GM21447 (cell line): ENCODE data around the gene SLC16A2.
"Not testable (repeated sequence)": the region's sequence is repeated elsewhere in the genome, so short reads cannot be mapped to it uniquely, and the experiment has no call there.

ENCODE experiments used
- ATAC-seq: cut with Tn5 transposase; IDR thresholded peaks from one replicate; pipeline ENCODE4 v1.9.1; 2021; ENCODE audit not compliant: unreplicated experiment

The SLC16A2 gene

DNA sequence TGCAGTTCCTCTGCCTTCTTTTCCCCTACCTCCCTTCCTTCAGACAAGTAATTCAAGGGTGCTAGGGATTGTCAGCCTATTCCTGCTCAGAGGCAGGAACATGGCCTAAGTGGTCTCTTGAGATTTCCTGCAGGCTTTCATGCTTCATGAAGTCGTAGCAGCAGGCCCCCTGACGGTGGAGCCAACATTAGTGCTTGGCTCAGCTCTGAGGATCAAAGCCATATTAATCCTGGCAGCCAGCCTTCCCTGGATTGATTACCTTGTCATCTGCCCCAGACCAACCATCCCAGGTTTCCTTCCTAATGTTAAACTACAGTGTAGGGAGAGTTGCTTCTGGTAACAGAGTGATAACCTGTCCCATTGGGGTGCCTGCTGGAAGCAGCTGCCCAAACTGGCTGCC lies 84.1 kb downstream of the SLC16A2 start:
- ATAC-seq: no peak

DNA sequence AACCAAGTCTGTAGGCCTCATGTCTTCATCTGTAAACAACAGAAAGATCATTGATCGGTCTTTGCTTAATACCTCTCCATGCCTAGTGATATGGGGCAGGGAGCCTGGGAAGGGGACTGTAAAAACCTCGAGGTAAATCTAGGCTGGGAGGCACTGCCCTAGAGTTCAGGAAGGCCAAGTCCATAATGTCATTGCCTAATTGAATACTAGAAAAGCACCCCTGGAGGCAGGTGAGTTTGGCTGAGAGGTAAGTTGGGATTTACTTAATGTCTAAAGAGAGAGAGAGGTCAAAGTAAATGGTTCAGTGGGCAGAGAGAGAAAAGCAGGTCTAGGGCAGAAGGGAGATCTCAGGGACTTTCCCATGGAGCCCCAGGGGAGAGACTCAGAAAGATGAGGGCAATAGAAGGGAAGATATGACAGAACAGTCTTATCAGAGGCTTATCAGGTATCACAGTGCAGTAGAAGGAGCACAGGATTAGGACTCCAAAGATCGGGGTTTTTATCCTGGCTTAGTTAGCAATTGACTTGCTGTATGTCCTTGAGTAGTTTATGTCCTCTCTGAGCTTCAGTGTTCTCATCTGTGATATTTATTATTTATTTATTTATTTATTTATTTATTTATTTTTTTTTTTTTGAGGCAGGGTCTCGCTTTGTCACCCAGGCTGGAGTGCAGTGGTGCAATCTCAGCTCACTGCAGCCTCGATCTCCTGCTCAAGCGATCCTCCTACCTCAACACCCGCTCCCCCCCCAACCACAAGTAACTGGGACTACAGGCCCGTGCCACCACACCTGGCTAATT lies 85.2 kb downstream of the SLC16A2 start:
- peak; percentile 91 for ATAC-seq

DNA sequence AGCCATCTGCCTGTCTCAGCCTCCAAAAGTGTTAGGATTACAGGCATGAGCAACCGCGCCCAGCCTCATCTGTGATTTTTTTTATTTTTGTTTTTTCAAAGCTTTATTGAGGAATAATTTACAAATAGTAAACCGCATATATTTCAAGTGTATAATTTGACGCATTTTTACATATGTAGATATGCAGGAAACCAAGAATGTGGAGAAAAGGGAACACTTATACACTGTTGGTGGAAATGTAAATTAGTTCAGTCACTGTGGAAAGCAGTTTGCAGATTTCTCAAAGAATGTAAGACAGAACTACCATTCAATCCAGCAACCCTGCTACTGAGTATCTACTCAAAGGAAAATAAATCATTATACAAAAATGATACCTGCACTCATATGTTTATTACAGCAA lies 85.9 kb downstream of the SLC16A2 start:
- no peak for ATAC-seq

DNA sequence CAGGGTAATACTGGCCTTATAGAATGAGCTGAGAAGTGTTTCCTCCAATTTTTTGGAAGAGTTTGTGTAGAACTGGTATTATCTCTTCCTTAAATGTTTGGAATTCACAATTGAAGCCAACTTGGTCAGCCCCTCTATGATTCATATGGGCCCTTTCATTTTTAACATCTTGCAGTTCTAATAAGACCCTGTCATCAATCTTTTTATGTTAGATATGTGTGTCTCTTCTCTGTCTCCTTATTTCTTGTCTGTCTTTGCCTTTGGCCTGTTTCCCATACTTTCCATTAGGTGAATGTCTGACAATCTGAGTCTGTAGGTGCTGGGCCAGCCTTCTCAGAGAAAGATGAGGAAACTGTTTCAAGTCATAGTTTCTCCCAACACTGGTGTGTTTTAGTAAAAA lies 88.7 kb downstream of the SLC16A2 start:
- no peak for ATAC-seq

DNA sequence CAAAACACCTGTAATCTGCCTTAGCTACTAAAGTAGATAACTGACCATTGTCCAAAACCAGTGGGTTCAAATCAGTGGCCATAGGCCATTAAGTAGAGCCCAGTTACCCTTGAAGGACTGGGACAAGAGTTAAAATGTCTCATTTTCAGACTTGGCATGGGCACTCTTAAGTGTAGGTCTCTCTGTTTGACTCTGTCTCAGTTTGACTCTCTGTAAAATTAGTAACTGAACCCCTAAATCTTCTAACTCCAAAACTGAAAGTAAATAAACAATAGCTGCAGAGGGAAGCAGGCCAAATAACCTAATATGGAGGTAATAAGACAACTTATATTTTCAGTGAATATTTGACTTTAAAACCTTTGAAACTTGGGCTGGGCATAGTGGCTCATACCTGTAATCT lies 89.1 kb downstream of the SLC16A2 start:
- ATAC-seq: peak; percentile 72

DNA sequence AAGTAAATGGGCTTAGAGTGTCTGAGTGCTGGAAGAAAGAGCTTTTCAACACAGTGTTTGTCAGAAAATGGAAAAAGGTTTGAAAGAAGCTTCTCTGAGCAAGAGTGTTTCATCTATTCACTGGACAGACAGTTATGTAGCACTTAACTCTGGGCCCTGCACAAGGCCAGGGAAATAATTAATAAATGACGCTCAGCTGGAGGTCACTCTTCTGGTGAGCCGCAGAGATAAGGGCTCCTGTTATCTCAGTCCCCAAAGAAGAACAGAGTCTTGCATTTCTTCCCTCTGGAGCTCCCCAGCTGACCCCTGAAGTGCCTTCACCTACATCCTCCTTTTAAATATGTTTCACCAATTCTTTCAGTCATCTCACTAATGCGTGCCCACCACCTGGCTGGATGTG lies 90.4 kb downstream of the SLC16A2 start:
- no peak for ATAC-seq

DNA sequence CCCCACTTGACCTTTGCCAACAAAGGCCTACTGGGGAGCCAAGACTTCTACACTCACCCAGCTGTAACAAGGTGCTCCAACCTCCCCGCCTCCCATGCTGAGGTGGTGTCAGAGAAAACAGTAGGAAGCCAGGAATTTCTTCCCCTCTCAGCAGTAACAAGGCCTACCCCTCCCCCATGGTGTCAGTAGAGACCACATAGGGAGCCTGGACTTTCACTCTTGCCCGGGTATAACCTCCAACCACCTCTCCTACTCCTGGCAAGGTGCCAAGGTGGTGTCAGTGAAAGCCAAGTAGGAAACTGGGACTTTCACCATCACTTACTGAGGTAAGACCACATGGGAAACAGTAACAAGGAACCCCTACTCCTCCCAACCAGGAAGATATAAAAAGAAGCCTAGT lies 93.1 kb downstream of the SLC16A2 start:
- no peak for ATAC-seq

DNA sequence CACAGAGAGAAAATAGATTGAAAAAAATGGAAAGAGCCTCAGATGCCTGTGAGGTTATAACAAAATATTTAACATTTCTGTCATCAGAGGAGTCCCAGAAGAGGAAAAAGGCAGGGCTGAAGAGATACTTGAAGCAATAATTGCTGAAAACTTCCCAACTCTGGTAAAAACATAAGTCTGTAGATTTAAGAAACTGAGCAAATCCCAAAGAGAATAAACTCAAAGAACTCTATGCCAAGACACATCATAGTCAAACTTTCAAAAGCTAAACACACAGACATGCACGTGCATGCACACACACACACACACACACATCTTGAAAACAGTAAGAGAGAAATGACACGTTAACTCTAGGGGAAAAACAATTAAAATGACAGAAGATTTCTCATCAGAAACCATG lies 94.1 kb downstream of the SLC16A2 start:
- ATAC-seq: no peak

DNA sequence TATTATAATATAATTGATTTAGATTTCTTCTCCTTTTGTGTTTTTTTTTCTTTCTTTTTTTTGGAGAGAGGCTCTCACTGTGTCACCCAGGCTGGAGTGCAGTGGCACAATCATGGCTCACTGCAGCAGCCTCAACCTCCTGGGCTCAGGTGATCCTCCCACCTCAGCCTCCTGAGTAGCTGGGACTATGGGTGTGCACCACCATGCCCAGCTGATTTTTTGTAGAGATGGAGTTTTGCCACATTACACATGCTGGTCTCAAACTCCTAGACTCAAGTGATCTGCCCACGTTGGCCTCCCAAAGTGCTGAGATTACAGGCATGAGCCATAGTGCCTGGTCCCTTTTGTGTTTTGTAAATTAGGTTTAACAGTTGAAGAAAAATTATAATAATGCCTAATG lies 94.7 kb downstream of the SLC16A2 start:
- not testable (repeated sequence) for ATAC-seq

DNA sequence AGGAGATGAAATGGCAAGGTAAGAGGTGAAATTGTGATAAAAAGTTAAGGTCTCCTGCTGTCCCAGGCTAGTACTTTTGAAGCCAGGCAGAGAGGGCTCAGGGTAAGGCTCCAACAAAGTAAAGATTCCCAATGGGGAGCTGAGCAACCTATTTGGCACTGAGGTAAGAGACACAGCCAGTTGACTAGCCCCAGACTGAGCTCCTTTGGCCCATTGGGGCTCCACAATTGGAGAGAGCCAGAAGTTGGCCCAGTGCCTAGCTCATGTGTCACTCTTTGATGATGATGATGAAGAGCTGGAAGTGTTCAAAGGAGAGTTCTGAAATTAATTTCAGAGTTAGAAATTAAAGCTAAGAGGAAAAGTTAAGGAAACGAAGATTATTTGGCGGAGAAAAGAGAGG lies 98.6 kb downstream of the SLC16A2 start:
- ATAC-seq: no peak

DNA sequence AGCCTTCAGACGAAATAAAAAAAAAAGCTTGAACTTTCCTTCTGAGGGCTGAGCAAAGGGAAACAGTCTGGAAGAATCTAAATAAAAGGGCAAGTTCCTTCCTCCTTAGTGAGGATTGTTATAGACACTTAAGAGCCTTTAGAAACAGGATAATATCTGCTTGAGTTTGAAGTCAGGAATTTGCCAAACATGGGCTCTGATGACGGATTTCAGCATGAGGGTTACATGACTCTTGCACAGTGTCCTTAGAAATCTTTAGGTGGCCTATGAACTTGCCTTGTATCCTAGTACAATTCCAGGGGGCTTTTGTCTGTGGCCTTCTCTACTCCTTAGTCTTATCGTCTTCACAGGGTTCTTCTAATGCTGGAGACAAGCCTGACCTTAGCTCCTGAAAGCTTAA lies 99.0 kb downstream of the SLC16A2 start:
- ATAC-seq: no peak

DNA sequence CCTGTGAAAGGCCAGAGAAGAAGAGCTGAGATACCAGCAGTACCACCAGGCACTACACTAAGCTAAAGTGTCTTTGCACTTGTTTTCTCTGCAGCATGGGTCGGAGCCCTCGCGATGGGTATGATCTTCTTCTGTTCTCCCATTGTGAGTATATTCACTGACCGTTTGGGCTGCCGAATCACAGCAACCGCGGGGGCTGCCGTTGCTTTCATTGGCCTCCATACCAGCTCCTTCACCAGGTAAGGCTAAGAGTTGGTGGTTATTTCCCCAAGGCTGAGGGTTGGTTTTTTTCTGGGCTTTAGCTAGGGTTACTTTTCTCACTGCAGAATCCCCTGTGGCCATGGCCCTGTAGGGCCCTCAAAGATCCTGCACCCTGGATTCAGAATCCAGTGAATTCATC lies 99.6 kb downstream of the SLC16A2 start:
- no peak for ATAC-seq

DNA sequence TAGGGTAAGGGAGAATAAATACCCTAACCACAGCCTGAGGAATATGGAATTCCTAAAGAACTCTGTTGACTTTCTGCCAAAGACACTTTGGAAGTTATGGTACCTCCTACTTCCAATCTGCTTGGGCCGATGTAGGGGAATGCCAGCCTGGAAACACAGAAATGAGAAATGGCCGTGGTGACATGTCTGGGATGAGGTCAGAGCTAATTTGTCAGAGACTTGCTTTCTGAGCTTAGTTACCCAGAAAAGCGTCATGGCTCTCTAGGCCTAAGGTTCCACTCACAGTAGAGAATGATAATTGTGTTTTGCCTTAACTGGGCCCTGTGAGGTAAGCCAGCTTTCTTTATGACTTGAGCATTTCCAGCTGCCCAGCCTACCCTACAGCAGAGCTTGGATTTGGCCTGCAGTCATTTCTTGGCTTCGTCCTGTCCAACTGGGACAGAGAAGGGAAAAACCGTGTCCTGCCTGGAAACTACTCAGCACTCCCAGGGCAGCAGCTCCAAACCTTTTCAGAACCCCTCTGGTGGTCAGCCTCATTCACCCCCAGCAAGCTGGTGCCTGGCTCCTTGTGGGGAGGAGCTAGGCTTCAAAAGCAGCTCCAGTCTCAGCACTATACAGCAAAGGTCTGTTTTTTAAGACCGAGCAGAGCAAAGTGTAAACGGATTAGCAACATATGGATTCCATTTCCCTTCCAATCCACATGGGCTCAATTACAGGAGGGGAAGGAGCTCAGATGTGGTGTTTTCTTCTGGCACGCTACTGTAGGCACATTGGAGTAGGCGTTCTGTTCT lies 100.9 kb downstream of the SLC16A2 start:
- no peak for ATAC-seq

DNA sequence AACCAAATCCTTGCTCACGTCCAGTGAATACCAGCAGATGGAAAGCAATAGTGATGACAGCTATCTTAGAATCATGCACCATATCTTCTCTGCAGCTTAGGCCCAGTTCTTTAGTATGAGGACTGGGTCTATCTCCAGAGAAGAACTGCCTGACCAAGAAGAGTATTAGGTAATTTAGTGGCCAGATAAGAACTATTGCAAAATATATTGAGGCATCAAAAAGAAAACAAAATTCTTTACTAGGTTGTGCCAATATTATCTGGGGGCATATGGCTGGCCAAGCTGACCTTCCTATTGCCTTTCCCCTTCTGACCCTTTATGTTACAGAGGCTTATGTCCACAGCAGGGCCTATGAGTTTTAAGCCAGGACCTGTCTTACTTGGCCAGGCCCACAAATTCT lies 101.9 kb downstream of the SLC16A2 start:
- no peak for ATAC-seq

DNA sequence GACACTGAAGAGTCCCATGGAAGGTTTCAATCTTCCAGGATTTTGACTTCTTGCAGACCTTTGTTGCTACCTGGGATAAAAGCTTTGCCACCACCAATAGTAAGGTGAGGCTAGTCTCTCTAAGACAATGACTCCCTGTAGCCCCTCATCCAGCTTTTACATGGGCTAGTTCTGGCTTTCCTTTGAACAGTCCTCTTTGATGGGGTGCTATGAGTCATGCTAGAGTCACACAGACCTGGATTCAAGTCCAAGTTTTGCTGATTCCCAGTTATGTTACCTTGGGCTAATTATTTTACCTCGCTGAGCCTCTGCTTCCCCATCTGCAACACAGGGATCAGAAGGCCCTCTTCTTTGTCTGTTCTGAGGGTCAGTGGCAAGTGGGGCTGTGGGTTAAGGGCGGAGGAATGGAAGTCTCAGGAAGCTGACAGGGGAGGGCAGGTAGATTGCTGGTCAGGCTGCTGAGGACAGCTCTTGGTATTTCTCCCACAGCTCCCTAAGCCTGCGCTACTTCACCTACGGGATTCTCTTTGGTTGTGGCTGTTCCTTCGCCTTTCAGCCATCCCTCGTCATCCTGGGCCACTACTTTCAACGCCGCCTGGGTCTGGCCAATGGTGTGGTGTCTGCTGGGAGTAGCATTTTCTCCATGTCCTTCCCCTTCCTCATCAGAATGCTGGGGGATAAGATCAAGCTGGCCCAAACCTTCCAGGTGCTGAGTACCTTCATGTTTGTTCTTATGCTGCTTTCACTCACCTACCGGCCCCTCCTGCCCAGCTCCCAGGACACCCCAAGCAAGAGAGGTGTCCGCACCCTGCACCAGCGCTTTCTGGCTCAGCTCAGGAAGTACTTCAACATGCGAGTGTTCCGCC lies 102.8 kb downstream of the SLC16A2 start:
- no peak for ATAC-seq

DNA sequence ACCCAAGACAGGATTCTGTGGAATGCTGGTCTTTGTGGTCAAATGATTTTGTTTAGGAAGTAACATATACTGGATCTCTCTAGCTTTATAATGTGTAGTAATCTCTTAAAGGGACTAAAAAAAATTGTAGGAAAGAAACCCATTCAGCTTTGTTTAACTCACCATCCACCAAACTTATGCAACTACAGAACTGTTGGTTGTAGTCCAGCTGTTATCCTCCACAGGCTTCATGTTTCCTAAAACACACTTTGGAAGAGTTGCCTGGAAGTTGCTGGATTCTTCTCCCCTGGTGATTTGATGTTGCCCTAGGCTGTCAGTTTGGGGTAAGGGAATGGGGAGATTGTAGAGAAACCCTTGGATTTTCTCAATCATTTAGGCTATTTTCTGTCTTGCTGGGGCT lies 103.8 kb downstream of the SLC16A2 start:
- ATAC-seq: no peak

DNA sequence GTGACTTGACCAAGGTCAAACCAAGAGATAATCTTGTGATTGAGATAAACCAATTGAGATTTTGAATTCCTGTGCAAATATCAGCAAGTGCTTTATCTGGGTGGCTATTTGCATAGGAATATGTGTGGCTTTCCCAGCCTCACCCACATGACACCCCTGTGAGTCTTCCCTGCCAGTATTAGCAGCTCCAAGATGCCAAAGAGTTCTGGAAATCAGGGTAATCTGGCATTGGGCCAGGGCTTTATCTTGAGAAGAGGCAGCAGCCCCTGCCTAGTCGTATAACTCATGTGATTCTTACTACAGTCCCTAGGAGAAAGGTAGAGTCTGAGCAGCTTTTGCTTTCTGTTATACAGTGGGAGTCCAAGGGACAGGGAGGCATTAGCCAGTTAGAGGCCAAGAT lies 105.5 kb downstream of the SLC16A2 start:
- no peak for ATAC-seq

DNA sequence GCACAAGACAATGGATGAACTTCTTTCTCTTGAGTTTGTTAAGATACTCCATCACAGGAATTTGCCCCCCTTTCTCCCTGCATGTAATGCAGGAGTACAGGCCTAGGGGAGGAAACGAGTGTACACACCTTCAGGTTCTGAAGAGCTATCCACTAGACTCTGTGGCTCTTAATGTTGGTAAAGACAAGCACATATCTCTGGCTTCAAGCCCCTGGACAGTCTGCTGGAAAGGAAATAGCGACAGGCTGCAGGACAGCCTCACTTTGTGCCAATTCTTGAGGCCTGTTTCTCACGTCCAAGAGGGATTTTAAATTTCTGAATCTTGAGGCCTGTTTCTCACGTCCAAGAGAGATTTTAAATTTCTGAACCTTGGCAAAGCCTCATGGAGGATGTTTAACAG lies 106.1 kb downstream of the SLC16A2 start:
- no peak for ATAC-seq

DNA sequence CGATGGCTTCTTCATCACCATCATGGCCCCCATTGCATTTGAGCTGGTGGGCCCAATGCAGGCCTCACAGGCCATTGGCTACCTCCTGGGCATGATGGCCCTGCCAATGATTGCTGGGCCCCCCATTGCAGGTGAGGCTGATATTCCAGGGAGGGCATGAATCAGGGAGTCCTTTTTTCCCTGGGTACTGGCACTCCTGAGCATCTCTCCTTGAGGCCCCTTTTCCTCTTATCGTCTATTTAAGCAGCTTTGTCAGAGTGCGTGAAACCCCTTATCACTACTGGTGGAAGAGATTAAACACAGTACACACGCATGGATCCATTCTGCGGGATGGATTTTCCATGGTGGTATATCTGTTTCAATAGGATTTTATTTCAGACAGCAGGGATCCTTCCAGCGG lies 108.0 kb downstream of the SLC16A2 start:
- no peak for ATAC-seq

DNA sequence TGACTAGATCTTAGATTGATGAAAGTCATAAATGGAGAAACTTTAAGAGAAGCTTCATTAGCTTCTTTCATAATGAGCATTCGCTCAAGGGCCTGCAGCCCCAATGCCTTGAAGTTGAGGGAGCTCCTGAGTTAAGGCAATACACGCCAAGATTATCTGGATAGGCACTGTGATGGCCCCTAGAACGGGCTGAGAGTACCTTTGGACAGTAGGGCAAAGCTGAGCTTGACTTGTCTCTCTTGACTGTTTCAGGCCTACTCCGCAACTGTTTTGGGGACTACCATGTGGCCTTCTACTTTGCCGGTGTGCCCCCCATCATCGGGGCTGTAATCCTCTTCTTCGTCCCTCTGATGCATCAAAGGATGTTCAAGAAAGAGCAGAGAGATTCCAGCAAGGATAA lies 109.8 kb downstream of the SLC16A2 start:
- ATAC-seq: no peak

DNA sequence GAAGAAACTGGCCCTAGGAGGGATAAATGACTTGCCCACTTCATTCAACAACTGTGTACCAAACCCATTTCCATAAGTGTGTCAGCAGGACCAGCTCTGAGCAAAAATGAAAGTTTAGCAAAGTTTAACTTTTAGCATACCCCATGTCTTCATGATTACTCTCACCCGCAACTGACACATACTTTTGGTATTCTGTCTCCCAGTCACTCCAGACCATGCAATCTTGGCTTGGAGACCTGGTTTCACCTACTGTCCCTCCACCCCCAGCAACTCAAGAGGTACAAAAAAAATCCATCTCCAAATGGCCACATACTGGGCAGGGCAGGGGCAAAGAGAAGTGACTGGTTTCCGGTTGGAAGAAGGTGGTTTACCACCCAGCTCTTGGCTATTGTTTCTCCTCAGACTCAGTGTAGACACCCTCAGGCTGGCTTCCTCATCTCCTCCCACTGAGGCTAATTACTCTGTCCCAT lies 113.3 kb downstream of the SLC16A2 start:
- ATAC-seq: peak; percentile 42

DNA sequence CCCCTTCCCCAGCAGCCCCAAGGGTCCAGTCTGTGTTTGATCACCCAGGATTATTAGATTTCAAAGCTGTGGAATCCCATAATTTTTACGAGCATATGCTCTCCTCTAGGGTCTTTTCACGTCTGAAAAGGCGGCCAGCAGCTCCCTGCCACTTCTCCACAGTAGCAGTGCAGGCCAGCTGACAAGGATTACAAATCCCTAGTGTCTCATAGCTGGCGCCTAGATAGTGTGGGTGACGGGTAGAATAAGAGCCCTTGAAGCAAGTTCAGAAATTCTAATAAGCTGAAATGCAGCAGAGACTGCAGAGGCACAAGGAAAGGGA lies 113.8 kb downstream of the SLC16A2 start:
- ATAC-seq: no peak
